ENCODE results near the gene N4BP2L2.

- TF ChIP-seq POLR2AphosphoS5 (IDR thresholded peaks at IDR 0.05), result no peak
- TF ChIP-seq CTCF (IDR thresholded peaks at IDR 0.05), result no peak
- TF ChIP-seq EP300 (IDR thresholded peaks at IDR 0.05), result no peak
These were observed 82.0 kb downstream of the N4BP2L2 start for GRCh38 chr13:32456591-32456990.
